GM23338 (cell line): ENCODE results near the gene PKDCC. TPM values are rescaled to one million over a fixed set of nuclear protein-coding genes. Genes with fewer than 3 reads are reported as not detected.

Experiments used
- ATAC-seq: fragments of 200-7000 bp; cut with Tn5 transposase; 3 replicates; pipeline ENCODE4 v1.9.1; 2020
- DNase-seq: peaks from one replicate; pipeline ENCODE4 v3.0.0-alpha.2; 2015; ENCODE audit warnings: low spot score
- H2AFZ ChIP-seq: fragments of 200-600 bp; sonication (generic); 2 replicates; pipeline ENCODE4 v1.8.0; 2016; ENCODE audit warnings: antibody characterized with exemption, mild to moderate bottlenecking, moderate library complexity
- H3F3A ChIP-seq: fragments of 200-600 bp; sonication (generic); replicated peaks from 2 replicates; pipeline ENCODE4 v1.8.0; 2017; ENCODE audit warnings: antibody characterized with exemption, mixed run types, low read depth
- H3K27ac ChIP-seq: fragments of 200-600 bp; sonication (generic); 2 replicates; pipeline ENCODE4 v1.6.1; 2016; ENCODE audit warnings: low read depth
- H3K27me3 ChIP-seq: fragments of 200-600 bp; sonication (generic); 2 replicates; pipeline ENCODE4 v1.8.0; 2016; ENCODE audit warnings: mild to moderate bottlenecking, mixed run types, moderate library complexity; ENCODE audit not compliant: insufficient read depth
- H3K36me3 ChIP-seq: fragments of 200-600 bp; sonication (generic); 2 replicates; pipeline ENCODE4 v1.8.0; 2016; ENCODE audit warnings: mild to moderate bottlenecking; ENCODE audit not compliant: insufficient read depth
- H3K4me1 ChIP-seq: fragments of 200-600 bp; sonication (generic); 2 replicates; pipeline ENCODE4 v1.8.0; 2016; ENCODE audit warnings: mild to moderate bottlenecking, moderate library complexity; ENCODE audit not compliant: insufficient read depth
- H3K4me2 ChIP-seq: fragments of 200-600 bp; sonication (generic); 2 replicates; pipeline ENCODE4 v1.7.1; 2017; ENCODE audit warnings: mixed run types
- H3K4me3 ChIP-seq: fragments of 200-600 bp; sonication (generic); 2 replicates; pipeline ENCODE4 v1.6.1; 2016; ENCODE audit warnings: mixed run types
- H3K79me2 ChIP-seq: fragments of 200-600 bp; sonication (generic); replicated peaks from 2 replicates; pipeline ENCODE4 v1.8.0; 2017; ENCODE audit warnings: mild to moderate bottlenecking; ENCODE audit not compliant: insufficient read depth
- H3K9me2 ChIP-seq: fragments of 200-600 bp; sonication (generic); 2 replicates; pipeline ENCODE4 v1.8.0; 2017; ENCODE audit not compliant: insufficient read depth
- H4K20me1 ChIP-seq: fragments of 200-600 bp; sonication (generic); replicated peaks from 2 replicates; pipeline ENCODE4 v1.8.0; 2017; ENCODE audit warnings: mild to moderate bottlenecking; ENCODE audit not compliant: insufficient read depth
- H3K27ac Mint-ChIP-seq: 2 replicates; pipeline ENCODE4 v1.8.0; 2020; ENCODE audit warnings: inconsistent platforms, mild to moderate bottlenecking, moderate library complexity, mixed read lengths
- H3K27me3 Mint-ChIP-seq: 3 replicates; pipeline ENCODE4 v1.8.0; 2022; ENCODE audit warnings: low read depth, mild to moderate bottlenecking, moderate library complexity, mixed read lengths, inconsistent platforms; ENCODE audit not compliant: insufficient read depth, poor library complexity
- H3K36me3 Mint-ChIP-seq: 3 replicates; pipeline ENCODE4 v1.8.0; 2021; ENCODE audit warnings: low read depth, mild to moderate bottlenecking, inconsistent platforms, moderate library complexity, mixed read lengths
- H3K4me1 Mint-ChIP-seq: 3 replicates; pipeline ENCODE4 v1.8.0; 2020; ENCODE audit warnings: mild to moderate bottlenecking, inconsistent platforms, mixed read lengths
- H3K4me3 Mint-ChIP-seq: 3 replicates; pipeline ENCODE4 v1.8.0; 2021; ENCODE audit warnings: moderate library complexity, mild to moderate bottlenecking, inconsistent platforms, mixed read lengths
- H3K9me3 Mint-ChIP-seq: 3 replicates; pipeline ENCODE4 v1.8.0; 2020; ENCODE audit warnings: moderate library complexity, mild to moderate bottlenecking, inconsistent platforms, mixed read lengths
- CREB1 ChIP-seq: fragments of 250-450 bp; sonication (Bioruptor Pico); IDR thresholded peaks from 2 replicates; pipeline ENCODE4 v1.5.0; 2020; ENCODE audit warnings: low read depth, mild to moderate bottlenecking, moderate library complexity
- EZH2phosphoT487 ChIP-seq: fragments of 200-600 bp; sonication (generic); IDR thresholded peaks from one replicate; pipeline ENCODE4 v1.8.1; 2018; ENCODE audit warnings: antibody characterized with exemption; ENCODE audit not compliant: unreplicated experiment
- JUNB ChIP-seq: IDR thresholded peaks from one replicate; pipeline ENCODE4 v1.6.1; 2016; ENCODE audit warnings: antibody characterized with exemption; ENCODE audit not compliant: unreplicated experiment
- polyA plus RNA-seq: library from polyadenylated mRNA; unstranded; fragments of >200 nt; fragmentation: Nextera tagmentation; extraction: Ambion mirVana; gene quantifications from 2 replicates; pipeline ENCODE4 v1.2.1, GENCODE V29; 2016
- total RNA-seq: library from RNA; depleted of rRNA; stranded (reverse); fragments of >200 nt; shearing (Covaris generic); gene quantifications from 2 replicates; pipeline ENCODE4 v1.2.3, GENCODE V29; 2014
- TF ChIP-seq, protein P1 (sequence below): fragments of 250-450 bp; sonication (Bioruptor Pico); IDR thresholded peaks from 2 replicates; pipeline ENCODE4 v1.5.0; 2020; ENCODE audit warnings: mild to moderate bottlenecking, moderate library complexity
- TF ChIP-seq, protein P2 (sequence below), 2 experiments: fragments of 200-600 bp in 1 of 2; sonication (generic) in 1 of 2; conservative IDR thresholded peaks; 2 replicates each; pipeline versions ENCODE4 v1.5.1 to v1.6.1; 2016 to 2017; ENCODE audit warnings: antibody characterized with exemption in 2 of 2, low read depth in 2 of 2, mild to moderate bottlenecking in 2 of 2, moderate library complexity in 1 of 2
- TF ChIP-seq, protein P3 (sequence below): IDR thresholded peaks from 2 replicates; pipeline ENCODE4 v1.6.1; 2016; ENCODE audit warnings: antibody characterized with exemption
- TF ChIP-seq, protein P4 (sequence below): IDR thresholded peaks from one replicate; pipeline ENCODE4 v1.6.1; 2018; ENCODE audit warnings: antibody characterized with exemption; ENCODE audit not compliant: unreplicated experiment

PKDCC gene
- total and polyA plus RNA-seq, 2 experiments from 2014 or later: 7.0 to 44.8 TPM

DNA sequence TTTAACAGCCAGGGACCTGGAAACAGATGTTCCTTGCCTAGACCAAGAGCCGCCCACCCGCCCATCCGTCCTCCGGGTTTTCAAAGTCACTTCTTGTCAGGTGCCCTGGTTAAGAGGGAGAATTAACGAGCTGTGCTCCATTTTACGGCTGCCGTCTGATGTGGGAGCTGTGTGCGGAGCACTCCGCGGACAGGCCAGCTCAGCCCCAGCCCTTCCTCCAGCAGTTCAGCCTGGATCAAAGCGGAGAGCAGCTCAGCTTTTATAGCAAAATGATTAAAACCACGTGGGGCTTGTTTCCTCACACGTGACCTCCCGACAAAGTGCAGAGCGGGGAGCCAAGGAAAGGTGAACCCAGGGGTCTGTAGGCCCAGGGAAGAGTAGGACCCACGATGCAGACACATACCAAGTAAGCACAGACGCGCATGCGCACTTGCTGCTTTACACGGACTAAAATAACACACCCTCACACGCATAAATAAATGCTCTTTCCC is 46.1 kb upstream of the PKDCC start:
- H3K27ac Mint-ChIP-seq: no peak overlapping the region
- ATAC-seq (no peak), DNase-seq (no peak)
- Histone ChIP-seq H3K79me2 (no peaks in the 10 kb centered on the region), H3K4me3 (no peak overlapping the region), H2AFZ (peak overlapping the region; percentile 88), H3K27me3 (no peaks in the 10 kb centered on the region), H3F3A (no peaks in the 10 kb centered on the region), H3K9me2 (peaks cover 10% of the 10 kb centered on the region; the same call in 1 of the 2 replicates), H3K36me3 (no peaks in the 10 kb centered on the region), H4K20me1 (no peaks in the 10 kb centered on the region), H3K27ac (no peak overlapping the region), H3K4me2 (no peak overlapping the region), H3K4me1 (peaks cover 10% of the 10 kb centered on the region)
- H3K27me3 Mint-ChIP-seq: peaks cover 5% of the 10 kb centered on the region
- no peak overlapping the region for H3K4me3 Mint-ChIP-seq
- H3K9me3 Mint-ChIP-seq: peaks cover 7% of the 10 kb centered on the region
- H3K36me3 Mint-ChIP-seq: peaks cover 4% of the 10 kb centered on the region; the same call in 1 of the 3 replicates
- TF ChIP-seq, protein P1, sequence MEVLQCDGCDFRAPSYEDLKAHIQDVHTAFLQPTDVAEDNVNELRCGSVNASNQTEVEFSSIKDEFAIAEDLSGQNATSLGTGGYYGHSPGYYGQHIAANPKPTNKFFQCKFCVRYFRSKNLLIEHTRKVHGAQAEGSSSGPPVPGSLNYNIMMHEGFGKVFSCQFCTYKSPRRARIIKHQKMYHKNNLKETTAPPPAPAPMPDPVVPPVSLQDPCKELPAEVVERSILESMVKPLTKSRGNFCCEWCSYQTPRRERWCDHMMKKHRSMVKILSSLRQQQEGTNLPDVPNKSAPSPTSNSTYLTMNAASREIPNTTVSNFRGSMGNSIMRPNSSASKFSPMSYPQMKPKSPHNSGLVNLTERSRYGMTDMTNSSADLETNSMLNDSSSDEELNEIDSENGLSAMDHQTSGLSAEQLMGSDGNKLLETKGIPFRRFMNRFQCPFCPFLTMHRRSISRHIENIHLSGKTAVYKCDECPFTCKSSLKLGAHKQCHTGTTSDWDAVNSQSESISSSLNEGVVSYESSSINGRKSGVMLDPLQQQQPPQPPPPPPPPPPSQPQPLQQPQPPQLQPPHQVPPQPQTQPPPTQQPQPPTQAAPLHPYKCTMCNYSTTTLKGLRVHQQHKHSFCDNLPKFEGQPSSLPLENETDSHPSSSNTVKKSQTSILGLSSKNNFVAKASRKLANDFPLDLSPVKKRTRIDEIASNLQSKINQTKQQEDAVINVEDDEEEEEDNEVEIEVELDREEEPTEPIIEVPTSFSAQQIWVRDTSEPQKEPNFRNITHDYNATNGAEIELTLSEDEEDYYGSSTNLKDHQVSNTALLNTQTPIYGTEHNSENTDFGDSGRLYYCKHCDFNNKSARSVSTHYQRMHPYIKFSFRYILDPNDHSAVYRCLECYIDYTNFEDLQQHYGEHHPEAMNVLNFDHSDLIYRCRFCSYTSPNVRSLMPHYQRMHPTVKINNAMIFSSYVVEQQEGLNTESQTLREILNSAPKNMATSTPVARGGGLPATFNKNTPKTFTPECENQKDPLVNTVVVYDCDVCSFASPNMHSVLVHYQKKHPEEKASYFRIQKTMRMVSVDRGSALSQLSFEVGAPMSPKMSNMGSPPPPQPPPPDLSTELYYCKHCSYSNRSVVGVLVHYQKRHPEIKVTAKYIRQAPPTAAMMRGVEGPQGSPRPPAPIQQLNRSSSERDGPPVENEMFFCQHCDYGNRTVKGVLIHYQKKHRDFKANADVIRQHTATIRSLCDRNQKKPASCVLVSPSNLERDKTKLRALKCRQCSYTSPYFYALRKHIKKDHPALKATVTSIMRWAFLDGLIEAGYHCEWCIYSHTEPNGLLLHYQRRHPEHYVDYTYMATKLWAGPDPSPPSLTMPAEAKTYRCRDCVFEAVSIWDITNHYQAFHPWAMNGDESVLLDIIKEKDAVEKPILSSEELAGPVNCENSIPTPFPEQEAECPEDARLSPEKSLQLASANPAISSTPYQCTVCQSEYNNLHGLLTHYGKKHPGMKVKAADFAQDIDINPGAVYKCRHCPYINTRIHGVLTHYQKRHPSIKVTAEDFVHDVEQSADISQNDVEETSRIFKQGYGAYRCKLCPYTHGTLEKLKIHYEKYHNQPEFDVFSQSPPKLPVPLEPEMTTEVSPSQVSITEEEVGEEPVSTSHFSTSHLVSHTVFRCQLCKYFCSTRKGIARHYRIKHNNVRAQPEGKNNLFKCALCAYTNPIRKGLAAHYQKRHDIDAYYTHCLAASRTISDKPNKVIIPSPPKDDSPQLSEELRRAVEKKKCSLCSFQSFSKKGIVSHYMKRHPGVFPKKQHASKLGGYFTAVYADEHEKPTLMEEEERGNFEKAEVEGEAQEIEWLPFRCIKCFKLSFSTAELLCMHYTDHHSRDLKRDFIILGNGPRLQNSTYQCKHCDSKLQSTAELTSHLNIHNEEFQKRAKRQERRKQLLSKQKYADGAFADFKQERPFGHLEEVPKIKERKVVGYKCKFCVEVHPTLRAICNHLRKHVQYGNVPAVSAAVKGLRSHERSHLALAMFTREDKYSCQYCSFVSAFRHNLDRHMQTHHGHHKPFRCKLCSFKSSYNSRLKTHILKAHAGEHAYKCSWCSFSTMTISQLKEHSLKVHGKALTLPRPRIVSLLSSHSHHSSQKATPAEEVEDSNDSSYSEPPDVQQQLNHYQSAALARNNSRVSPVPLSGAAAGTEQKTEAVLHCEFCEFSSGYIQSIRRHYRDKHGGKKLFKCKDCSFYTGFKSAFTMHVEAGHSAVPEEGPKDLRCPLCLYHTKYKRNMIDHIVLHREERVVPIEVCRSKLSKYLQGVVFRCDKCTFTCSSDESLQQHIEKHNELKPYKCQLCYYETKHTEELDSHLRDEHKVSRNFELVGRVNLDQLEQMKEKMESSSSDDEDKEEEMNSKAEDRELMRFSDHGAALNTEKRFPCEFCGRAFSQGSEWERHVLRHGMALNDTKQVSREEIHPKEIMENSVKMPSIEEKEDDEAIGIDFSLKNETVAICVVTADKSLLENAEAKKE (CRISPR knock-in tag): no peak
- TF ChIP-seq JUNB (no peak), EZH2phosphoT487 (no peak), CREB1 (CRISPR knock-in tag) (no peak)
- TF ChIP-seq, protein P2, sequence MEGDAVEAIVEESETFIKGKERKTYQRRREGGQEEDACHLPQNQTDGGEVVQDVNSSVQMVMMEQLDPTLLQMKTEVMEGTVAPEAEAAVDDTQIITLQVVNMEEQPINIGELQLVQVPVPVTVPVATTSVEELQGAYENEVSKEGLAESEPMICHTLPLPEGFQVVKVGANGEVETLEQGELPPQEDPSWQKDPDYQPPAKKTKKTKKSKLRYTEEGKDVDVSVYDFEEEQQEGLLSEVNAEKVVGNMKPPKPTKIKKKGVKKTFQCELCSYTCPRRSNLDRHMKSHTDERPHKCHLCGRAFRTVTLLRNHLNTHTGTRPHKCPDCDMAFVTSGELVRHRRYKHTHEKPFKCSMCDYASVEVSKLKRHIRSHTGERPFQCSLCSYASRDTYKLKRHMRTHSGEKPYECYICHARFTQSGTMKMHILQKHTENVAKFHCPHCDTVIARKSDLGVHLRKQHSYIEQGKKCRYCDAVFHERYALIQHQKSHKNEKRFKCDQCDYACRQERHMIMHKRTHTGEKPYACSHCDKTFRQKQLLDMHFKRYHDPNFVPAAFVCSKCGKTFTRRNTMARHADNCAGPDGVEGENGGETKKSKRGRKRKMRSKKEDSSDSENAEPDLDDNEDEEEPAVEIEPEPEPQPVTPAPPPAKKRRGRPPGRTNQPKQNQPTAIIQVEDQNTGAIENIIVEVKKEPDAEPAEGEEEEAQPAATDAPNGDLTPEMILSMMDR (conservative IDR thresholded peaks at IDR 0.05; ENCODE audit: low read depth in 2 of 2): no peak
- TF ChIP-seq, protein P3, sequence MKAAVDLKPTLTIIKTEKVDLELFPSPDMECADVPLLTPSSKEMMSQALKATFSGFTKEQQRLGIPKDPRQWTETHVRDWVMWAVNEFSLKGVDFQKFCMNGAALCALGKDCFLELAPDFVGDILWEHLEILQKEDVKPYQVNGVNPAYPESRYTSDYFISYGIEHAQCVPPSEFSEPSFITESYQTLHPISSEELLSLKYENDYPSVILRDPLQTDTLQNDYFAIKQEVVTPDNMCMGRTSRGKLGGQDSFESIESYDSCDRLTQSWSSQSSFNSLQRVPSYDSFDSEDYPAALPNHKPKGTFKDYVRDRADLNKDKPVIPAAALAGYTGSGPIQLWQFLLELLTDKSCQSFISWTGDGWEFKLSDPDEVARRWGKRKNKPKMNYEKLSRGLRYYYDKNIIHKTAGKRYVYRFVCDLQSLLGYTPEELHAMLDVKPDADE: no peak
- TF ChIP-seq, protein P4, sequence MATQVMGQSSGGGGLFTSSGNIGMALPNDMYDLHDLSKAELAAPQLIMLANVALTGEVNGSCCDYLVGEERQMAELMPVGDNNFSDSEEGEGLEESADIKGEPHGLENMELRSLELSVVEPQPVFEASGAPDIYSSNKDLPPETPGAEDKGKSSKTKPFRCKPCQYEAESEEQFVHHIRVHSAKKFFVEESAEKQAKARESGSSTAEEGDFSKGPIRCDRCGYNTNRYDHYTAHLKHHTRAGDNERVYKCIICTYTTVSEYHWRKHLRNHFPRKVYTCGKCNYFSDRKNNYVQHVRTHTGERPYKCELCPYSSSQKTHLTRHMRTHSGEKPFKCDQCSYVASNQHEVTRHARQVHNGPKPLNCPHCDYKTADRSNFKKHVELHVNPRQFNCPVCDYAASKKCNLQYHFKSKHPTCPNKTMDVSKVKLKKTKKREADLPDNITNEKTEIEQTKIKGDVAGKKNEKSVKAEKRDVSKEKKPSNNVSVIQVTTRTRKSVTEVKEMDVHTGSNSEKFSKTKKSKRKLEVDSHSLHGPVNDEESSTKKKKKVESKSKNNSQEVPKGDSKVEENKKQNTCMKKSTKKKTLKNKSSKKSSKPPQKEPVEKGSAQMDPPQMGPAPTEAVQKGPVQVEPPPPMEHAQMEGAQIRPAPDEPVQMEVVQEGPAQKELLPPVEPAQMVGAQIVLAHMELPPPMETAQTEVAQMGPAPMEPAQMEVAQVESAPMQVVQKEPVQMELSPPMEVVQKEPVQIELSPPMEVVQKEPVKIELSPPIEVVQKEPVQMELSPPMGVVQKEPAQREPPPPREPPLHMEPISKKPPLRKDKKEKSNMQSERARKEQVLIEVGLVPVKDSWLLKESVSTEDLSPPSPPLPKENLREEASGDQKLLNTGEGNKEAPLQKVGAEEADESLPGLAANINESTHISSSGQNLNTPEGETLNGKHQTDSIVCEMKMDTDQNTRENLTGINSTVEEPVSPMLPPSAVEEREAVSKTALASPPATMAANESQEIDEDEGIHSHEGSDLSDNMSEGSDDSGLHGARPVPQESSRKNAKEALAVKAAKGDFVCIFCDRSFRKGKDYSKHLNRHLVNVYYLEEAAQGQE: no peak
- H3K4me1 Mint-ChIP-seq: peaks cover 2% of the 10 kb centered on the region; the same call in 2 of the 3 replicates
